Fibroblast of skin of right biceps (primary cell): ENCODE results near the gene PSD2.

Experiments used
- DNase-seq: peaks from one replicate; pipeline ENCODE4 v3.0.0-alpha.2; 2013

The PSD2 gene

DNA sequence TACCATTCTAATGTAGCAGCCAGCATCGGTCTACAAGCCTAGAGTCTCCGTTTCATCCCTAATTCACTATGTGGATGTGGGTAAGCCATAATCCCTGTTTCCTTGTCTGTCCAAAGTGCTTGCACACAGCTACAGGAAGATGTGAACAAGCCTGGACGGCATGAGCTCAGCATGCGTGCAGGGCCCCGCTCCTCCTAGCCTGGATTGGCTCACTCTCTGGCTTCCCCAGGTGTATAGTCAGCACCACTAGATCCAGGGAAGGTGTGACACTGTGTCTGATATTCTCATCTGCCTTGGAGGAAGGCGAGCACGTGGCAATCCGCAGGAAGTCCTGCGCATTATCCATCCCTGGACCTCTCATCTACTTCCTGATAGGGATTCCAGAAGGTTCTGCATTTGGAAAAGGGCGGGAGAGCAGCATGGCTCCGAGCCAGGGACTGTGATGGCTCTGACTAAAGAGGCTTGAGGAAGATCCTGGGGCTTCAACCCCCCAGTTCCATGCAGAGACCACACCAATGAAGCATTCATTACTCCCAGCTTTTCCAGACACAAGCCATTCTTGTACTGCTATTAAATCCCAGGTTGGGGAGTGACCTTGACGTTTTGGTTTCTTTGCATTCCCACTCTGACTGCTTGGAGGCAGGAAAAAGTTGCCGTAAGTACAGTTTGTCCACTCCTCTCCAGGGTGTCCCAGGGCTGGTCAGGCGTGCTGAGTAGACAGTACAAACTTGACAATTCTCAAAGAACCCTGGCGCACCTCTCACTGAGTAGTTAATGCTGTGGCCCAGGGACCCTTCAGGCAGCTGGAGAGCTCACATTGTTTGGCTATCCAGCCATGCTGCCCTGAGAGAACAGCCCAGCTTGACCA, 65.6 kb downstream of the PSD2 start:
- no peak for DNase-seq

DNA sequence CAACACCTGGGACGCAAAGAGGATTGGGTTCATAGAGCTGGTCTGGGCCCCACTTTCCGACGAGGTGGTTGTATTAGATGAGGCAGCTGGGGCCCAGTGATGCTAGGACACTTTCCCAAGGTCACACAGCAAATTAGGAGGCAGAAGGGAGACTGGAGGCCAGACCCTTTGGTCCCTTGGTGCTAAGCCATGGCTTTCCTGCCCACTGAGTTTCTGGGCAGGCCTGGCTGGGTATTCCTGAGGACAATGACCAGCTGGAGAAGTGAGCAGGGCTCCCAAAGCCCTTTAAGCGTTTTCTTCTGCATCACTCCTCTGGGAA, 66.2 kb downstream of the PSD2 start:
- DNase-seq = no peak

DNA sequence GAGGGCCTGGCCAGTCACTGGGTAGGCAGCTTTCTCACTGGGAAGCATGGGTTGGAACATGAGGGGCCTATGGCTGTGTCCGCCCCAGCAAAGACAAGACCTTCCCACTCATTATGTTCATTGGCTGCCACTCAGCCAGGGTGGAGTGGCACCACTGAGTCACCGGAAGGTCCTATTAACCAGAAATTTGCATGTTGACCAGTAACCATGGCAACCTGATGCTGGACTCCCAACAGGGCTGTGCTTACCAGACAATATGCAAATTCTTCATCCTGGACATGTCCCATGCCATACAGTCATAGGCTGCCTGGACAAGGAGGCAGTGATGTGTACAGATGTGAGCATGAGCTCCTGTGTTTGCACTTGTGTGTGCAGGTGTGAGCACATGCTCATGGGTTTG, 66.7 kb downstream of the PSD2 start:
- DNase-seq = peak; percentile 33

DNA sequence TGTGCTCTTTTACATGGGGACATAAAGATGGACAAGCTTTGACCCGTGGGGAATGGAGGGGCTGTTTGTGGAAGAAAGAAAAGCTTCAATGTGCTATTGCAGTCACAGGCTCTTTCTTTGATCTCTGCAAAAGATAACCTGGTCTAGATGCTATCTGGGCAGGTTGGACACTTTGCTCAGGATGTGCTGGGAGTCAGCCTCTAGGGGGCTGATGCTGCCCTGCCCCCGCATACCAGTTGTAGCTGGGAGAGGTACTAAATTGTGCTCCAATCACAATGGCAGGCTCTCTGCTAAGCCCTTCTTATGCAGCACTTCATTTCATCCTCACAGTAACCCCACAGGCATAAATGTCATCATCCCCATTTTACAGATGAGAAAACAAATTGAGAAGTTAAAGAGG, 67.2 kb downstream of the PSD2 start:
- no peak for DNase-seq

DNA sequence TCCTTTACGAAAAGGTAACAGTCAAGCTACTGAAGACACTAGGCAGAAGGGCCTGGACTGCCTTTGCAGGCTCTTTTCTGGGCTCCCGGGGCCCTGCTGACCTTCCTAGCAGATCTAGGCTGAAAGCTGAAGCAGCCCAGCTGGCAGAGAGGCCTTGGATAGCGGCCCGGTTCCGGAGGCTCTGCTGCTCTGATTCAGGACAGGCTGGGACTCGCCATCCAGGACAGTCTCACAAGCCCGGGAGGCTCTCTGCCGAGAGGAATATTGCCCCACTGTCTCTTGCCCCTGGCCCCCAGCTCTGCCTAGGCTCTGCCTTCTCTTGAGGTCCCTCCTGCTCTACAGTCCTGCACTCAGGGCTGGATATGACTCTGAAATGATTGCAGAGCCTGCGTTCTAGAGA, 67.8 kb downstream of the PSD2 start:
- no peak for DNase-seq

DNA sequence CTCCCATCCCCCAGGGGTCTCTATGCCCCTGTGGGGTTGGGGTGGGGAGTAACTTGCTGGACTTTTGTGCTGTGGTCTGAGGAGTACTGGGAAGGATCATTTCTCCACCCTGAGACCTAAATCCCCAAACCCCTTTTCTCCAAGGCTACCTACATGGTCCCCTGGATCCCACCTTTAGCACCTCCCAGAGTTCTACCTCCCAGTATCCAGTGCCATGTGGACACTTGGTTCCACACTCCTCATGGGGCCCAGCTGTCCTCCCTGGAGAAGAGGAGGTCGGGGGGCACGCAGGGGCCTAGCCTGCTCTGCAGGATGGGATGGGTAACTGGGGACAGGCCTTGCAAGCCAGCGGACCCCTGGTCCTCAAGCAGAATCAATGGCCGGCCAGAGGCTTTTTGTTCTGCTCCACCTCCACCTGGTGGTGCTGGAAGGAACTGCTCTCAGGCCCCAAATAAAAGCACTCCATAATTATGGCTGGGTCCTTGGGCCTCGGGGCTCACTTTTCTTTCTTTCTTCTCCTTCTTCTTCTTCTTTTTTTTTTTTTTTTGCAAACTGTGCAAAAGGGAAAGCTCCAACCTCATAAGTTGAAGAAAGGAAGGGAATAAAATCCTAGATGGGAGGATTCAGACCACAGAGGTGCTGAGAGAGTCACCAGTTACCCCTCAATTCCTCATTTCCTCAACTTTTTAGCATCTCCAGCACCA, 68.4 kb downstream of the PSD2 start:
- DNase-seq = peak; percentile 37

DNA sequence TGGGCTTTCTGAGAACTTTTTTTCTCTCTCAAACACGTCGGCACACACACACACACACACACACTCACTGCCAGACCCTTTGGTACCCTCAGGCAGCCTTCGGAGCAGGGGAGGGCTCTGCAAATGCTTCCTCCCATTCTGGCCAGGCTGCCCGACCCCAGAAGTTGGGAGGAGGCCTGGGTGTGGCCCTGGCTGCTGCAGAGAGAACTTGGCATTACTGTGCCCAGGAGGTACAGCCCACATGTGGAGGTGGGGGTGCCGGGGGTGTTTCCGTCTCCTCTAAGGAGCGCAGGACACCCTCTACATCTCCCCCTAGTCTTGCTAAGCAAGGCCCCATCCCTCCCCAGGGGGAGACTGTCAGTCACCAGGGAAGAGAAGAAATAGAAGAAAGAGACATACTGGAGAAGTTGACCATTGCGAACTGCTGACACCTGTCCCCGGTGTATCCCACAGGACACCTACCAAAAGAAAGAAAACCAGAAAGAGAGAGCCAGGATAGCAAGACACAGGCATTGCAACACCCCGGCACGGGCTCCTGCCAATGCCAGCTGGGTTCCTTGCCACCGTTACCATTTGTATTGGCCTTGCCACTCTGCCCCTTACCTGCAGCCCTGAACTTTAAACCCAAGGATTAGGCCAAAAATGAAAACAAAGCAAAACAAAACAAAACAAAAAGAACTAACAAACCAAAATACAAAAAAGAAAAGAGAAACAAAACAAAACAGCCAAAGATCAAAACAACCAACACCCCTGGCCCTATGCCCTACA, 69.3 kb downstream of the PSD2 start:
- no peak for DNase-seq

DNA sequence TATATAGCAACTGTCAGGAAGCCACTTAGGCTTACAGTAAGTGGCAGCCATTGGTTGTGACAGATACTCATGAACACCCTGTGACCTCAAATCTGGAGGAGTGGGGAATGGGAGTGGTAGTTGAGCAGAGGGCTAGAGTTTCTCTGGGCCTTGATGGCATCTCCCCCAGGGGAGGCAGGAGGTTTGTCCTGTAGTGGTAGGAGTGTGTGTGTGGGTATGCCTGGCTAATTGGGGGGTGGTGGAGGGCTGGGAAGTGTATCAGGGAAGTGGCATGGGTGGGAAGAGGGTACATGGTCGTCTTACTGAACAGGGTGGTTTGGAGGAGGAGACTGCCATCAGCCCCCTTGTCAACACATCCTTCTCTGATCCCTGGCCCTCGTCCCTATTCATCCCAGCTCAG, 71.5 kb downstream of the PSD2 start:
- no peak for DNase-seq

DNA sequence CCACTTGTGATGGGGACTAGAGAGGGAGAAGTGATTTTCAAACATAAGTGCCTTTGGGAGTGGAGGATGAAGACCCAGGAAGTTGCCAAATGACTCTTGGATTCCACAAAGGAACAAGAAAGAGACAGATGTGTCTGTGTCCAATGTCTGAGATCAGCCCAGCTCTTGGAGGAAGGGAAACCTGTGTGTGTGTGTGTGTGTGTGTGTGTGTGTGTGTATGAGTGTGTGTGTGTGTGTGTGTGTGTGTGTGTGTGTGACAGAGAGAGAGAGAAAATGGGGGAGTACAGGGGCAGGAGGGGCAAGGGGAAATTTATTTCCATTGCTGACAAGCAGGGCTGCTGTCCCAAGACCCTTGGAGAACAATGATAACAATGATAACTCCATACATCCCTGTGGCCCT, 72.0 kb downstream of the PSD2 start:
- DNase-seq = no peak

DNA sequence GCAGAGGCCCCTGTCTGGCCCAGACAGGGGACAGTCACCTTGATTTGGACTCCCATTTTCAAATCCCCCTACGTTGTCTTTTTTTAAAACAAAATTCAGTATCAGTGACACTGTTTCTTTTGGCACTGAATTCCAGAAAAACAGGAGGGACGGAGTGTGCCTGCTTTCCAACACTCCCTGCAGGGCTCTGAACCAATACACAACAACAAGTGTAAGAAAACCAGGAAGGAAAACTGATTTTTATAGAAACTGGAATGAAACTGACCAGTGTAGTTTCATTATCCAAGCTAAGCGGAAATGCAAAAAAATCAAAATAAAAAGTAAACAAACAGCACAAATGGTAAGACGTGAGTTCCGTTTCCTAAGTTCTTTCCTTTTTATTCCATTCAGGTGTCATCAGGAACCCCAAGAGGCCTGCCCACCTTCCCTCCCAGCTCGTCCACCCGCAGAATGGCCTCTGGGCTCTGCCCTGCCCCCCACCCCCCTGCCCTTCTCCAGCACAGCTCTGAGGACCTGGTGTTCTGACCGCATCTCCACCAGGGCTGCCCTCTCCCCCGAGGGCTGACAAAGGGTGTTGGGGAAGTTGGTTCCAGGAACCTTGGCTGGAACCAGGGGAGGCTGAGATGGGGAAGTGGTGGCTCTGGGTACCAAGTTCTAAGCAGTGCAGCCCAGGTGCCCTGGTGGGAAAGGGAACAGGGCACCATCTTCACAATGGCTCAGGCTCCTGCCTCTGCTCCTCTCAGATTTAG, 73.6 kb downstream of the PSD2 start:
- DNase-seq = no peak

DNA sequence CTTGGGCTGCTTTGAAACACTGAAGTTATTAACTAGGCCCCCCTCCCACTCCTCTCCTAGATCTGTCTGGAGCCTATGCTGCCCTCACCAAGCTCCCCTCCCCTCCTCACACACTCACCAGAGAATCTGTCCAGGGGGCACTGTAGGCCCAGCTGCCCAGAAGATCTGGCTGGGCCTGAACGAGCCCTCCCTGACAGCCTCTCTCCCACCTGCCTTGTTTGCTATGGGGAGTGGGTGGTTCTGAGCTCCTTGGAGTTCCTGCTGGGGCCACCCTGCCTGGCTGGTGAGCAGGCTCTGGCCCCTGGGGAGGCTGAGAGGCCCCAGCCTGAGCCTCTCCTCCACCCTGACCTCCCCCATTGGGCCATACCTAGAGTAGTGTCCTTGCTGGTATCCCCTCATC, 75.1 kb downstream of the PSD2 start:
- DNase-seq = no peak

DNA sequence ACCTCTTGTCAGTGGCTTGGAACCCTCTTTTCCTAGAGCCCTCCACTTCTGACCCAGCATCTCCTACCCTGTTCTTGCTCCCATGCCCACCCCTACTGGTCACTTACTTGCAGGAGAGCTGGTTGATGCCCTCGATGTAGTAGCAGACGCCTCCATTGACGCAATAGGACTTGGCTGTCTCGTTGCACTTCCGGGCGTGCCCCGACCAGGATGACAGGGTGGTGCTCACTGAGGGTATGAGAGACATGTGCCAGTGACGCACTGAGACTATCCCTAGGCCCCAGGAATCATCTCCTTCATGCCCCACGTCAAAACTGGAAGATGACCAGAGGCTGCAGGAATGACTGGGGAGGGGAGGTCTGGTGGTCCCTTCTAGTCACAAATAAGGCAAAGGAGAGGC, 76.0 kb downstream of the PSD2 start:
- no peak for DNase-seq

DNA sequence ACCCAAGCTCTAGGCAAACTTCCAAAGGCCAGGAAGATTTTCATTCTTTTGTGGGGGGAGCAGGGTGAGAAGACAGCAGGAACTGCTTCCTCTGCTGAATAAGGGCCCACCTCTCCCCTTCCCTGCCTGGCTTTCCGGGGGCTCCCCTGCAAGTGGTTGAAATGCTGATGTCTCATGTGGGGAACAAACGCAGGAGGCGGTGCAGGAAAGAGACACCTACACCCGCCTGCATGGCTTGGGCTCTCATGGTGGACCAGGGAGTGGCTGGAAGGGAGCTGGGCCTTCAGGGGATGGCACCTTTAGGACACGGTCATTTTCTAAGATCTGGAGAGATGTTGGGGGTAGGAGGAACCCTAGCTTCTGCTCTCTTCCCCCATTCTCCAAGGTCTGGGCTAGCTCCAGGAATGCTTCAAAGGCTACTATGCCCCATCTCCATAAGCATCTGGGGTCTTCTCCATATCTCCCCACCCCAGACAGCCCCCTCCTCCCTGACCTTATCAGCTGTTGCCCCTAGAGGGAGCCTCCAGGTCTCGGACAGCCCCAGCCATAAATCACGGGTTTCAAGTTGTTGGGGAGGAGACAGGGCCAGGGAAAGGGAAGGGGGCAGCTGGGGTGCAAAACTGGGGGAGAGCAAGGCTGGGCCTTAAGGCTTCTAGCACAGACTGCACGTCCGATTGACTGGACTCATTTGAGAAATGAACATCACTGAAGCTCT, 76.6 kb downstream of the PSD2 start:
- no peak for DNase-seq

DNA sequence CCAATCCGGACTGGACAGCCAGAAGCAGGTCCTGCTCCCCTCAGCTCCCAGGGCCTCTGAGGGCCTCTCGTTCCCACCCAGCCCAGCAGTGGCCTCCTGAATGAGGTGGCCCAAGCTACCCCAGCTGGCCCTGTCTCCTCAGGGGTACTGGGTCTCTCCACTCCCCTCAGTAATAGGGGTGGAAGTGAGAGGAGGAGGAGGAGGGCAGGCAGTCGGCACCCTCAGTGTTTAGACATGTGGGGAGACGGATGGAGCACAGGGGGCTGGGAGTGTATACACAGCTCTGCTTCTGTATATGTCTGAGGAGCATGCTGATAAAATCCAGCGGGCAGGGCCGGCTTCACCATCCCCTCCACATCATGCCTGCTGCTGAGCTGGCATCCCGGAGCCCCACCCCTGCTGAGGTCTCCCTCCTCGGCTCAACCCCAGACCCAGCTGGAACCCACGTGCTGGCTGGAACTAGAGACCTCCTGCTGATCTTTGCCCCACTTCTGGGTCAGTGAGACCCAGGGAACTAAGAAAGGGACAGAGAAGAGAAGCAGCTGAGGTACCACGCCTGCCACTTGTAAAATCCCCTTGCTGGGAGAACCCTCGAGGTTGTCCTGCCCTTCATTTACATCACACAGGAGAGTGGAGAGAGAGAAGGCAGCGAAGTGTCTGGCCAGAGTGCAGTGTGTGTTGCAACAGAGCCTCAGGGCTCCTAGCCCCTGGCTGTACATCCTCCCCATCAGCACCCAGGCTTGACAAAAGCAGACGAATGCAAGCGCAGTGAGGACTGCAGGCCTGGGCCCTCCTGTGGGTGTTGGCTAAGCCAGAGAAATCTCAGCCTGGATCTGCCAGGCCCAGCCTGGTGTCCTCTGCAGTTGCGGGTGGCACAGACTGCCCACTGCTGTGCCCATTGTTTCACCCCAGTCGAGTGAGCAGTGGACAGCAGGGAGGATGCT, 77.5 kb downstream of the PSD2 start:
- no peak for DNase-seq

DNA sequence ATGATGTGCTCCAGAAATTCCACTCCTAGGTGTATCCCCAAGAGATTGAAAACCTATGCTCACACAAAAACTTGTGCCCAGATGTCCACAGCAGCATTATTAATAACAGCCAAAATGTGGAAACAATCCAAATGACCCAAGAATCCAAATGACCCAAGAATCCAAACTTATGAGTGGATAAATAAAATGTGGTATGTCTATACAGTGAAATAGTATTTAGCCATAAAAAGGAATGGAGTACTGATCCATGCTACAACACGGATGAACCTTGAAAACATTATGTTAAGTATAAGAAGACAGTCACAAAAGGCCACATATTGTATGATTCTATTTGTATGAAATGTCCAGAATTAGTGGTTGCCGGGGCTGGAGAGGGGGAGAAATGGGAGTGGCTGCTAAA, 80.3 kb downstream of the PSD2 start:
- no peak for DNase-seq

DNA sequence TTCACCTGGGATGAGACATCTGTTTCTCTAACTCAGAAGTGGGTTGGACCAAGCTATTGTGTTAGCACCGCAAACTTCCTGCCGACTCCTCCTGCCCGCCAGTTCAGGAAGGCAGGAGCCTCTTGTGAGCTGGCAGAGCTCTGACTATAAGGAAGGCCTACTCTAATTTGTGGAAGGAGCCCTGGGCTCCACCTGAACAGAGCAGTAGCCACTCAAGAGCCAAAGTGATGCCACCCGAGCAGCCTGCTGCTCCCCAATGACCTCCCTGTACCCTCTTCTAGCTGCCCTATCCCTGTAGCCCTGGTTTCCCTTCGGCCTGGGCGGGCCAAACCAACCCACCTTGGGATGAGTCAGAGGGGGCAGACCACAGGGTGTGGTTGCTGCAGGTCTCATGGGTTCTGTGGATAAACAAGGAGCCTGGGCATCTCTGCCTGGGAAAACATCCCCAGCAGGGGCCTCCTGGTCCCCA, 81.6 kb downstream of the PSD2 start:
- no peak for DNase-seq

DNA sequence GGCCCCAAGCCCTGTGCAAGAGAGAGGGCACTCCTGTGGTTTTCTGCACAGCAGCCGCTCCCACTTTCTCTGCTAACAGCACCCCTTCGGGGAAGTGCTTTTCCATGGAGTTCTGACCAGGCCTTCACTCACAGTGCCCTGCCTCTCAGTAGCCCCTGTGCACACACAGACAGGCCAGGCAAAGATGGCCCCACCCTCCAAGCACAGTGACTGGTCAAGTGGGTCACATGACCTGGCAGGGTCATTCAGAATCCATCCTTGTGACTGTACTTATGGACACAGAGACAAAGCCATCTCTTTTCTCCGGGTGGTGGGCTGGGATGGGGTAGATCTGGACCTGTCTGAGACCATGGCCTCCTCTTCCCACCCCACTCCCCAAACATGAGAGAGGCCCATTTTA, 82.5 kb downstream of the PSD2 start:
- DNase-seq = no peak

DNA sequence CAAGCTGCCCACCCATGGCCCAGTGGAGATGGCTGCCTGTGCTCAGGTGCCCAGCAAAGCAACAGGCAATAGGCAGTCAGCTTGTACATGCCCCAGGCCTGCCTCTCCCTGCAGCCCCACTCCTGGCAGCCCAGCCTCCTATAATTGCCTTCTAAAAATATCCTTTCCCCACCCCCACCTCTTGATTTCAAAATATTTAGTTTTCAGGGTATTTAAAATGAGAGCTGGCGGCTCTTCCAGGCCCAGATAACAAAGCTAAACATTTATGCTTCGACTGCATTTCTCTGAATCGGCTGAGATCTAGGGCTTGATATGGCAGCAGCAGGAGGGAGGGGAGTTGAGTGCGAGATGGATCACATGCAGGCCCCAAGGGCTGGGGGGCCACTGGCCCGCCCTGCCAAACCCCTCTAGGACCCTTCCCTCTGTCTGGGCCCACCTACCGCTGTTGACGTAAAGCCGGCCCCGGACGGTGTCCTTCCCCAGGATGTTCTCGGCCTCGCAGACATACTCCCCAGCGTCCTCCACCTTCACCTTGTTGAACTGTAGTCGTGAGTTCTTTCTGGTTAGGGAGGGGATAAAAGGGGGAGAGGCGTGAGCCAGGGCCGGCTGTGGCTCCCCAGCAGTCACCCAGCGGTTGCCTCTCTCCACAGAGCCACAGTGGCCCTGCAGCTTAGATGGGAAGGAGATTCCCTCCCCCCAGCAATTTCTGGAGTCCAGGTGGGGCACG, 85.0 kb downstream of the PSD2 start:
- DNase-seq = no peak

DNA sequence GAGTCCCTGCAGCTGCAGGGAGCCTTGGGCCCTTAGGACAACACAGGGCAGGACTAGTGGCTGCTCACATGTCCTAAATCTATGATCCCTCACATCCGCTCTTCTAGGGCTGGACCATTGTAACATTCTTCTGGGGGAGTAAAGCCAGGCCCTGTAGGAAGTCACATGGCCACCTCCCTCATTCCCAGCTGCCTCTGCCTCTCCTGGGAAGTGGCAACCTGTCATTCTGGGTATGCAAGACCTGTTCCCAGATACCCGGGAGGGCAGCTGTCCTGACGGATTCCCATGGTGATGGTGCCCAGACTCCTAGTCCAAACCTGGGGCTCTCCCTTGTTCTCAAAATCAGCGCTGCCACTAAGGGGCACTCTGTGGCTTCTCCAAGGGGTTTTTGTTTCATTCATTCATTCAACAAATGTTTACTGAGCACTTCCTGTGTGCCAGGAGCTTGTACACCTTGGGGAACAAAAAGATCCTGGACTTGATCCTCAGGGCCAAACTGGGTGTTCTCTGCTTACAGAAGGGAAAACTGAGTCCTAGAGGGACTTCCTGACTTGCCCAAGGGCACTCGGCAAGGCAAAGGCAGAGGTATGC, 85.6 kb downstream of the PSD2 start:
- DNase-seq = no peak

DNA sequence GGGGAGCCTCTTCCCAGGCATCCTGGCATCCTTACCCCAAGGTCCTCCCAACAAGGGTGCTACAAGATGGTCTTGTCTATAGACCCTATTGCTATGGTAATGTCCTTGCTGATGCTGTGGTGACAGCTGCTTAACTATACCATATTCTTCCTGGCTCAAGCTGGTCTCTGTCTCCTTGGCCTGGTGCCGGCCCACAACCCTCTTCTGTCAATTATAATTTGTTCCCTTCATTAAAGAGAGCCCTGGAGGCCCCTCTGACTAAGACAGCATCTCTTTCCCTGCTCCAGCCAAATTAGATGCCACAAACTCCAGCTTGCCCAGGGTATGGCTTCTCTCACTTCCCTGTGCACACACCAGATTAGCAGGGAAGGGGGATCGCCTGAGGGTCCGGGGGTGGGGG, 86.7 kb downstream of the PSD2 start:
- no peak for DNase-seq
